ENCODE data around the gene FCHSD1. TPM values are rescaled to one million over a fixed set of nuclear protein-coding genes. Genes with fewer than 3 reads are reported as not detected.
A peak's percentile ranks its signal among the peaks of the same experiment; 100 is the strongest.

The FCHSD1 gene
- polyA plus RNA-seq, 3 donors: 3.0 to 73.3 (median 3.4) TPM

DNA sequence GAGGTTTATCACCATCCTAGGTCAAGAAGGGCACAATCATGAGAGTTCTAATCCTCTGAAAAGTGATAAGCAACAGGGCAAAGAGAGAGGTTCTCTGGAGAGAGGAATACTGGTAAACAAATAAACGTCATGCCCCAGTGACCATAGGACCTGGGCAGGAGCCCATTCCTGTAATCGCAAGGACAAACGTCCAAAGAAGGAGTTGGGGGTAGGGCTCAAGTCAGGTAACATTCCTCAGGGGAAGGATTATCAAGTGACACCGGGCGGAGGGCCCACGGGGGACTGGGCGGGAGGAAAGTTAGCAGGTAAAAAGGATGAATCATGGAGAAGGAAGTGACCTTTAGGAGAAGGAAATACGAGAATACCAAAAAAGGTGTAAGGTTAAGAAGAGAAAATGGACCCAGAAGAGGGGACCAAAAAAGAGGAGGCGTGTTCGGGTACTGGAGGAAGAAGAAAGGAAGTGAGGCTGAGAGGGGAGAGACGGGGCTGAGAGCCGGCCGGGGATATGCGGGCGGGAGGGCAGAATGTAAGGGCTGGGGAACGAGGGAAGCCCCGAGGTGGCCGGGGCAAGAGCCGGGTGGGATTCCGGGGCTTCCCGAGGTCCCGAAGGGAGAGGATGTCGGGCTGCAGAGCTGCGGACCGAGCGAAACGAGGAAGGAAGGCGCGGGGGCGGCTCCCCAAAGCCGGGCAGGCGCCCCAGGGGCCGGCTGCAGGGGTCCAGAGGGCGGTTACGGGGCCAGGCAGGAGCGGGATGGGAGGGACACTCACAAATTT is 33.0 kb downstream of the FCHSD1 start:
- peak overlapping the region; percentile 57 for H2AFZ ChIP-seq (ENCODE audit: insufficient read depth, low read depth, low read length, poor library complexity, severe bottlenecking)
- H3K27me3 ChIP-seq (ENCODE audit: control insufficient read depth in 2 of 2, insufficient read depth in 2 of 2, low read length in 2 of 2): no peaks in the 10 kb centered on the region
- H3K4me1 ChIP-seq (ENCODE audit: control insufficient read depth in 1 of 2, insufficient read depth in 2 of 2, low read length in 2 of 2): peaks cover 57 to 65% of the 10 kb centered on the region in 2 donors
- H3K4me3 ChIP-seq (replicated peaks in 1 of 3; ENCODE audit: low read depth in 2 of 3, low read length in 3 of 3): peak overlapping the region; percentile 62 to 97 (median 96)
- TF ChIP-seq, protein P1, sequence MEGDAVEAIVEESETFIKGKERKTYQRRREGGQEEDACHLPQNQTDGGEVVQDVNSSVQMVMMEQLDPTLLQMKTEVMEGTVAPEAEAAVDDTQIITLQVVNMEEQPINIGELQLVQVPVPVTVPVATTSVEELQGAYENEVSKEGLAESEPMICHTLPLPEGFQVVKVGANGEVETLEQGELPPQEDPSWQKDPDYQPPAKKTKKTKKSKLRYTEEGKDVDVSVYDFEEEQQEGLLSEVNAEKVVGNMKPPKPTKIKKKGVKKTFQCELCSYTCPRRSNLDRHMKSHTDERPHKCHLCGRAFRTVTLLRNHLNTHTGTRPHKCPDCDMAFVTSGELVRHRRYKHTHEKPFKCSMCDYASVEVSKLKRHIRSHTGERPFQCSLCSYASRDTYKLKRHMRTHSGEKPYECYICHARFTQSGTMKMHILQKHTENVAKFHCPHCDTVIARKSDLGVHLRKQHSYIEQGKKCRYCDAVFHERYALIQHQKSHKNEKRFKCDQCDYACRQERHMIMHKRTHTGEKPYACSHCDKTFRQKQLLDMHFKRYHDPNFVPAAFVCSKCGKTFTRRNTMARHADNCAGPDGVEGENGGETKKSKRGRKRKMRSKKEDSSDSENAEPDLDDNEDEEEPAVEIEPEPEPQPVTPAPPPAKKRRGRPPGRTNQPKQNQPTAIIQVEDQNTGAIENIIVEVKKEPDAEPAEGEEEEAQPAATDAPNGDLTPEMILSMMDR (IDR thresholded peaks at IDR 0.05): no peak
- Mint-ChIP-seq H3K9me3 (peaks cover 0 to 3% (median 0%) of the 10 kb centered on the region in 7 donors), H3K27me3 (ENCODE audit: low read depth in 3 of 3) (peaks cover 0 to 2% (median 2%) of the 10 kb centered on the region in 3 donors), H3K27ac (peak overlapping the region; percentile 95 to 97 (median 96)), H3K4me1 (peaks cover 59% of the 10 kb centered on the region), H3K36me3 (peaks cover 27 to 43% of the 10 kb centered on the region in 2 donors), H3K4me3 (peak overlapping the region; percentile 99)
- peaks cover 20 to 23% of the 10 kb centered on the region in 2 donors for H3K36me3 ChIP-seq (replicated peaks in 1 of 2; ENCODE audit: control insufficient read depth in 1 of 2, insufficient read depth in 2 of 2, low read length in 2 of 2)
- peaks cover 74% of the 10 kb centered on the region for H3K79me2 ChIP-seq (ENCODE audit: insufficient read depth, low read length)
- peak overlapping the region; percentile 97 for H3K4me2 ChIP-seq (replicated peaks; ENCODE audit: extremely low read depth, low read length, poor library complexity, severe bottlenecking)
- H4K20me1 ChIP-seq (ENCODE audit: insufficient read depth, low read length): peaks cover 43% of the 10 kb centered on the region
- no peaks in the 10 kb centered on the region for H3K9me3 ChIP-seq (replicated peaks in 1 of 2; ENCODE audit: control insufficient read depth in 1 of 2, insufficient read depth in 1 of 2, low read length in 2 of 2)
- intact Hi-C loops (cut with micrococcal nuclease): loop anchor here (2.0 to 5.0 kb wide), 2 partner anchors 25 to 36 kb away; no protein-coding TSS in a partner anchor
- H3K27ac ChIP-seq (ENCODE audit: low read depth in 1 of 2, low read length in 2 of 2): peak overlapping the region; percentile 82 to 88
- peak in 1 of 3 donors; percentile 36 for DNase-seq
- under 1% methylated on average over 35 of the region's 36 CpGs for WGBS (ENCODE audit: insufficient coverage)
- peak overlapping the region; percentile 92 for H3K9ac ChIP-seq (ENCODE audit: insufficient read depth, low read length, poor library complexity, severe bottlenecking)

GRCh38 chr5:141617682-141618029 is 33.6 kb downstream of the FCHSD1 start:
- Mint-ChIP-seq H3K27ac (peak overlapping the region; percentile 95 to 97 (median 96)), H3K27me3 (ENCODE audit: low read depth in 3 of 3) (peaks cover 0 to 2% (median 2%) of the 10 kb centered on the region in 3 donors), H3K4me1 (peaks cover 59% of the 10 kb centered on the region), H3K36me3 (peaks cover 27 to 43% of the 10 kb centered on the region in 2 donors), H3K4me3 (peak overlapping the region; percentile 99), H3K9me3 (peaks cover 0 to 3% (median 0%) of the 10 kb centered on the region in 7 donors)
- H3K9ac ChIP-seq (ENCODE audit: insufficient read depth, low read length, poor library complexity, severe bottlenecking): peak overlapping the region; percentile 92
- H3K9me3 ChIP-seq (replicated peaks in 1 of 2; ENCODE audit: control insufficient read depth in 1 of 2, insufficient read depth in 1 of 2, low read length in 2 of 2): no peaks in the 10 kb centered on the region
- WGBS (ENCODE audit: insufficient coverage): no CpG with 5 or more reads among the region's 9 CpGs
- peak overlapping the region; percentile 82 to 88 for H3K27ac ChIP-seq (ENCODE audit: low read depth in 1 of 2, low read length in 2 of 2)
- H4K20me1 ChIP-seq (ENCODE audit: insufficient read depth, low read length): peaks cover 49% of the 10 kb centered on the region
- H3K36me3 ChIP-seq (replicated peaks in 1 of 2; ENCODE audit: control insufficient read depth in 1 of 2, insufficient read depth in 2 of 2, low read length in 2 of 2): peaks cover 21 to 23% of the 10 kb centered on the region in 2 donors
- no peaks in the 10 kb centered on the region for H3K27me3 ChIP-seq (ENCODE audit: control insufficient read depth in 2 of 2, insufficient read depth in 2 of 2, low read length in 2 of 2)
- intact Hi-C loops (cut with micrococcal nuclease): loop anchor here (2.0 to 5.0 kb wide), 2 partner anchors 25 to 35 kb away; no protein-coding TSS in a partner anchor
- peak overlapping the region; percentile 57 for H2AFZ ChIP-seq (ENCODE audit: insufficient read depth, low read depth, low read length, poor library complexity, severe bottlenecking)
- H3K4me1 ChIP-seq (ENCODE audit: control insufficient read depth in 1 of 2, insufficient read depth in 2 of 2, low read length in 2 of 2): peaks cover 57 to 65% of the 10 kb centered on the region in 2 donors
- no peak for DNase-seq
- TF ChIP-seq, protein P1 (IDR thresholded peaks at IDR 0.05): no peak
- H3K4me2 ChIP-seq (replicated peaks; ENCODE audit: extremely low read depth, low read length, poor library complexity, severe bottlenecking): peak overlapping the region; percentile 97
- H3K79me2 ChIP-seq (ENCODE audit: insufficient read depth, low read length): peaks cover 80% of the 10 kb centered on the region
- peak overlapping the region; percentile 62 to 97 (median 96) for H3K4me3 ChIP-seq (replicated peaks in 1 of 3; ENCODE audit: low read depth in 2 of 3, low read length in 3 of 3)
